Measurements from ENCODE around the gene HS3ST5. TPM values are rescaled to one million over a fixed set of nuclear protein-coding genes. Genes with fewer than 3 reads are reported as not detected.

HS3ST5 gene
- total and polyA plus RNA-seq, 2 donors (not counting 3 experiments of a cell fraction or from before 2014, with no cell fraction given): not detected

GRCh38 chr6:114310053-114310452 is 32.8 kb downstream of the HS3ST5 start:
- H3K9me3 ChIP-seq (replicated peaks; ENCODE audit: control insufficient read depth, insufficient read depth, low read length): no peaks in the 10 kb centered on the region
- no peak overlapping the region for H3K9ac ChIP-seq (replicated peaks; ENCODE audit: extremely low read depth, insufficient read depth, low read length)
- no peaks in the 10 kb centered on the region for H3K36me3 ChIP-seq (ENCODE audit: control insufficient read depth in 2 of 2, extremely low read depth in 1 of 2, insufficient read depth in 2 of 2, low read length in 2 of 2)
- H3K9me1 ChIP-seq (replicated peaks; ENCODE audit: control insufficient read depth, extremely low read depth, insufficient read depth, low read length): no peaks in the 10 kb centered on the region
- no peaks in the 10 kb centered on the region for H3K79me2 ChIP-seq (ENCODE audit: control insufficient read depth, insufficient read depth, low read length)
- dilution Hi-C loops (cut with MboI; ENCODE audit: extremely low pct_ligation_motif_present, low sequenced_read_pairs): no loop called here
- H4K20me1 ChIP-seq (replicated peaks; ENCODE audit: control insufficient read depth, extremely low read depth, insufficient read depth, low read length): no peaks in the 10 kb centered on the region
- H3K4me1 ChIP-seq (ENCODE audit: control insufficient read depth, extremely low read depth, insufficient read depth, low read length): no peaks in the 10 kb centered on the region
- DNase-seq (ENCODE audit: low read depth, low spot score) (no peak), FAIRE-seq (no peak)
- H3K4me2 ChIP-seq (ENCODE audit: insufficient read depth, low read length): no peak overlapping the region
- TF ChIP-seq POLR2A (IDR thresholded peaks at IDR 0.05; ENCODE audit: low read depth, low read length) (no peak), POLR2AphosphoS5 (IDR thresholded peaks at IDR 0.05; ENCODE audit: insufficient read depth, low read depth, low read length) (no peak)
- H2AFZ ChIP-seq (ENCODE audit: low read depth, low read length): no peak overlapping the region
- no peak overlapping the region for H3K4me3 ChIP-seq (replicated peaks in 1 of 3; ENCODE audit: insufficient read depth in 1 of 3, low read depth in 1 of 3, low read length in 3 of 3)
- H3K27ac ChIP-seq (ENCODE audit: insufficient read depth, low read depth, low read length): no peak overlapping the region
- no TSS peak for BruUV-seq (replicated peaks)
- no peaks in the 10 kb centered on the region for H3K27me3 ChIP-seq (ENCODE audit: control insufficient read depth in 2 of 2, insufficient read depth in 2 of 2, low read length in 2 of 2)
- ChIA-PET POLR2A (no interaction called here), CTCF (no interaction called here)
- intact Hi-C loops (cut with micrococcal nuclease): no loop called here

DNA sequence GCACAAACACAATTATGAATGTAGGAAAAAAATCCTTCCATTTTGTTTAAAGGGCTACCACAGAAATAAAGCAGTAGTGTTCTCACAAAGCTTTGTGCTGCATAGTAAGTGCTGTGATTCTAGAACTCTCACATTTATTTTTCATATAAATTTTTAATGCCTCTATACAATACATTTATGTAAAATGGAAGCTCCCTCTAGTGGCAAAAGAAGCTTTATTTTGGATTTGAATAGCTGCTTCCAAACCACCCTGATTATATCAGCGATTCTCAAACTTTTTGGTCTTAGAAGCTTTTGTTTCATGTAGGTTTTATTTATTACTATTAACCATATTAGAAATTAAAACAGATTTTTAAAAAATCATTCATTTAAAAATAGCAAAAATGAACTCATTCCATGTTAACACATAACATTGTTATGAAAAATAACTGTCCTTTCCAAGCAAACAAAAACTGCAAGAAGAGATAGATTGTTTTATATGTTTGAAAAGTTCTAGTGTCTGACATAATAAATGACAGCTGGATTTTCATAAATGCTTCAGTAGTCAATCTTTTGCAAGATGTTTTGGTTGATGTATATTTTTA is 38.4 kb downstream of the HS3ST5 start:
- Histone ChIP-seq H3K9me1 (replicated peaks; ENCODE audit: control insufficient read depth, extremely low read depth, insufficient read depth, low read length) (no peaks in the 10 kb centered on the region), H3K27me3 (ENCODE audit: control insufficient read depth in 2 of 2, insufficient read depth in 2 of 2, low read length in 2 of 2) (no peaks in the 10 kb centered on the region), H3K4me2 (ENCODE audit: insufficient read depth, low read length) (no peak overlapping the region), H3K36me3 (ENCODE audit: control insufficient read depth in 2 of 2, extremely low read depth in 1 of 2, insufficient read depth in 2 of 2, low read length in 2 of 2) (no peaks in the 10 kb centered on the region), H3K27ac (ENCODE audit: insufficient read depth, low read depth, low read length) (no peak overlapping the region), H3K9ac (replicated peaks; ENCODE audit: extremely low read depth, insufficient read depth, low read length) (no peak overlapping the region), H3K4me1 (ENCODE audit: control insufficient read depth, extremely low read depth, insufficient read depth, low read length) (no peaks in the 10 kb centered on the region), H3K9me3 (replicated peaks; ENCODE audit: control insufficient read depth, insufficient read depth, low read length) (no peaks in the 10 kb centered on the region), H2AFZ (ENCODE audit: low read depth, low read length) (no peak overlapping the region), H3K4me3 (replicated peaks in 1 of 3; ENCODE audit: insufficient read depth in 1 of 3, low read depth in 1 of 3, low read length in 3 of 3) (no peak overlapping the region), H4K20me1 (replicated peaks; ENCODE audit: control insufficient read depth, extremely low read depth, insufficient read depth, low read length) (no peaks in the 10 kb centered on the region), H3K79me2 (ENCODE audit: control insufficient read depth, insufficient read depth, low read length) (no peaks in the 10 kb centered on the region)
- dilution Hi-C loops (cut with MboI; ENCODE audit: extremely low pct_ligation_motif_present, low sequenced_read_pairs): no loop called here
- intact Hi-C loops (cut with micrococcal nuclease): loop anchor here (1.0 kb wide), 2 partner anchors 196 to 309 kb away; no protein-coding TSS in a partner anchor
- DNase-seq (ENCODE audit: low read depth, low spot score): peak; percentile 19
- no peak for FAIRE-seq
- ChIA-PET POLR2A (no interaction called here), CTCF (interaction anchor here (0.5 to 3.9 kb wide), 33 partner anchors 9 to 1592 kb away, joined by 3 to 117 read pairs (median 4); no protein-coding TSS in a partner anchor)
- TF ChIP-seq POLR2A (IDR thresholded peaks at IDR 0.05; ENCODE audit: low read depth, low read length): no peak
- no peak for TF ChIP-seq JUN (IDR thresholded peaks at IDR 0.05; ENCODE audit: borderline replicate concordance, insufficient read depth, insufficient read length, low read depth)
- no peak for TF ChIP-seq EZH2 (IDR thresholded peaks at IDR 0.05; ENCODE audit: borderline replicate concordance, low read depth, low read length, severe bottlenecking)
- TF ChIP-seq, protein P1, sequence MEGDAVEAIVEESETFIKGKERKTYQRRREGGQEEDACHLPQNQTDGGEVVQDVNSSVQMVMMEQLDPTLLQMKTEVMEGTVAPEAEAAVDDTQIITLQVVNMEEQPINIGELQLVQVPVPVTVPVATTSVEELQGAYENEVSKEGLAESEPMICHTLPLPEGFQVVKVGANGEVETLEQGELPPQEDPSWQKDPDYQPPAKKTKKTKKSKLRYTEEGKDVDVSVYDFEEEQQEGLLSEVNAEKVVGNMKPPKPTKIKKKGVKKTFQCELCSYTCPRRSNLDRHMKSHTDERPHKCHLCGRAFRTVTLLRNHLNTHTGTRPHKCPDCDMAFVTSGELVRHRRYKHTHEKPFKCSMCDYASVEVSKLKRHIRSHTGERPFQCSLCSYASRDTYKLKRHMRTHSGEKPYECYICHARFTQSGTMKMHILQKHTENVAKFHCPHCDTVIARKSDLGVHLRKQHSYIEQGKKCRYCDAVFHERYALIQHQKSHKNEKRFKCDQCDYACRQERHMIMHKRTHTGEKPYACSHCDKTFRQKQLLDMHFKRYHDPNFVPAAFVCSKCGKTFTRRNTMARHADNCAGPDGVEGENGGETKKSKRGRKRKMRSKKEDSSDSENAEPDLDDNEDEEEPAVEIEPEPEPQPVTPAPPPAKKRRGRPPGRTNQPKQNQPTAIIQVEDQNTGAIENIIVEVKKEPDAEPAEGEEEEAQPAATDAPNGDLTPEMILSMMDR (IDR thresholded peaks at IDR 0.05; ENCODE audit: extremely low read depth in 1 of 2, insufficient read depth in 1 of 2, low read depth in 1 of 2, low read length in 2 of 2): peak; percentile 20 to 29
- no TSS peak for BruUV-seq (replicated peaks)
